Measurements from ENCODE around the gene POLR2E. TPM values are rescaled to one million over a fixed set of nuclear protein-coding genes. Genes with fewer than 3 reads are reported as not detected.
A peak's percentile ranks its signal among the peaks of the same experiment; 100 is the strongest.

POLR2E gene
- total RNA-seq, 1 donor from 2014 or later, result 39.1 TPM

GRCh38 chr19:1088416-1089010 lies 6.7 kb downstream of the POLR2E start:
- peak overlapping the region in 1 of 3 donors; percentile 16 for H3K9ac ChIP-seq (ENCODE audit: low read depth in 1 of 3, low read length in 3 of 3)

GRCh38 chr19:1087813-1088415 lies 7.3 kb downstream of the POLR2E start:
- Histone ChIP-seq H3K27ac (ENCODE audit: low read depth, low read length) (peak overlapping the region; percentile 65), H3K9ac (ENCODE audit: low read depth in 1 of 3, low read length in 3 of 3) (peak overlapping the region in 1 of 3 donors; percentile 8), H3K4me1 (ENCODE audit: control insufficient read depth in 3 of 3, insufficient read depth in 3 of 3, low read length in 3 of 3) (peaks cover 1 to 14% (median 7%) of the 10 kb centered on the region in 3 donors), H3K4me3 (ENCODE audit: low read length in 3 of 3) (no peak overlapping the region), H3K36me3 (ENCODE audit: control insufficient read depth in 3 of 3, insufficient read depth in 3 of 3, low read length in 3 of 3) (peaks cover 19 to 24% (median 23%) of the 10 kb centered on the region in 3 donors), H3K27me3 (ENCODE audit: control insufficient read depth in 3 of 3, insufficient read depth in 3 of 3, low read length in 3 of 3) (peaks cover 0 to 26% (median 20%) of the 10 kb centered on the region in 3 donors), H3K9me3 (ENCODE audit: control insufficient read depth in 3 of 3, low read length in 3 of 3) (no peaks in the 10 kb centered on the region)

More at GRCh38 chr19:1088416-1089010, 6.7 kb downstream of the POLR2E start:
- peaks cover 20 to 25% (median 24%) of the 10 kb centered on the region in 3 donors for H3K36me3 ChIP-seq (ENCODE audit: control insufficient read depth in 3 of 3, insufficient read depth in 3 of 3, low read length in 3 of 3)
- no peak overlapping the region for H3K4me3 ChIP-seq (ENCODE audit: low read length in 3 of 3)
- H3K27ac ChIP-seq (ENCODE audit: low read depth, low read length), result peak overlapping the region; percentile 65
- H3K4me1 ChIP-seq (ENCODE audit: control insufficient read depth in 3 of 3, insufficient read depth in 3 of 3, low read length in 3 of 3), result peaks cover 2 to 14% (median 8%) of the 10 kb centered on the region in 3 donors
- peaks cover 0 to 20% (median 16%) of the 10 kb centered on the region in 3 donors for H3K27me3 ChIP-seq (ENCODE audit: control insufficient read depth in 3 of 3, insufficient read depth in 3 of 3, low read length in 3 of 3)
- H3K9me3 ChIP-seq (ENCODE audit: control insufficient read depth in 3 of 3, low read length in 3 of 3), result no peaks in the 10 kb centered on the region

- Histone ChIP-seq H3K36me3 (ENCODE audit: control insufficient read depth in 3 of 3, insufficient read depth in 3 of 3, low read length in 3 of 3) (peaks cover 13 to 19% (median 17%) of the 10 kb centered on the region in 3 donors), H3K9ac (ENCODE audit: low read depth in 1 of 3, low read length in 3 of 3) (no peak overlapping the region), H3K4me3 (ENCODE audit: low read length in 3 of 3) (no peak overlapping the region), H3K4me1 (ENCODE audit: control insufficient read depth in 3 of 3, insufficient read depth in 3 of 3, low read length in 3 of 3) (peaks cover 7 to 24% (median 7%) of the 10 kb centered on the region in 3 donors), H3K9me3 (ENCODE audit: control insufficient read depth in 3 of 3, low read length in 3 of 3) (no peaks in the 10 kb centered on the region), H3K27me3 (ENCODE audit: control insufficient read depth in 3 of 3, insufficient read depth in 3 of 3, low read length in 3 of 3) (peaks cover 0 to 35% (median 23%) of the 10 kb centered on the region in 3 donors), H3K27ac (ENCODE audit: low read depth, low read length) (no peak overlapping the region)
These were observed 8.6 kb downstream of the POLR2E start for GRCh38 chr19:1086613-1087012.

GRCh38 chr19:1085676-1086442 lies 9.3 kb downstream of the POLR2E start:
- Histone ChIP-seq H3K27ac (ENCODE audit: low read depth, low read length) (no peak overlapping the region), H3K9me3 (ENCODE audit: control insufficient read depth in 3 of 3, low read length in 3 of 3) (no peaks in the 10 kb centered on the region), H3K27me3 (ENCODE audit: control insufficient read depth in 3 of 3, insufficient read depth in 3 of 3, low read length in 3 of 3) (peaks cover 0 to 40% (median 23%) of the 10 kb centered on the region in 3 donors), H3K9ac (ENCODE audit: low read depth in 1 of 3, low read length in 3 of 3) (peak overlapping the region in 1 of 3 donors; percentile 40), H3K4me1 (ENCODE audit: control insufficient read depth in 3 of 3, insufficient read depth in 3 of 3, low read length in 3 of 3) (peaks cover 7 to 26% (median 7%) of the 10 kb centered on the region in 3 donors), H3K36me3 (ENCODE audit: control insufficient read depth in 3 of 3, insufficient read depth in 3 of 3, low read length in 3 of 3) (peaks cover 8 to 15% (median 11%) of the 10 kb centered on the region in 3 donors), H3K4me3 (ENCODE audit: low read length in 3 of 3) (no peak overlapping the region)

- Histone ChIP-seq H3K4me1 (ENCODE audit: control insufficient read depth in 3 of 3, insufficient read depth in 3 of 3, low read length in 3 of 3) (peaks cover 7 to 26% (median 7%) of the 10 kb centered on the region in 3 donors), H3K4me3 (ENCODE audit: low read length in 3 of 3) (no peak overlapping the region), H3K9ac (ENCODE audit: low read depth in 1 of 3, low read length in 3 of 3) (no peak overlapping the region), H3K9me3 (ENCODE audit: control insufficient read depth in 3 of 3, low read length in 3 of 3) (no peaks in the 10 kb centered on the region), H3K36me3 (ENCODE audit: control insufficient read depth in 3 of 3, insufficient read depth in 3 of 3, low read length in 3 of 3) (peaks cover 8 to 12% (median 11%) of the 10 kb centered on the region in 3 donors), H3K27me3 (ENCODE audit: control insufficient read depth in 3 of 3, insufficient read depth in 3 of 3, low read length in 3 of 3) (peaks cover 0 to 40% (median 23%) of the 10 kb centered on the region in 3 donors), H3K27ac (ENCODE audit: low read depth, low read length) (no peak overlapping the region)
These were observed 10.0 kb downstream of the POLR2E start for GRCh38 chr19:1085053-1085658.

- H3K27me3 ChIP-seq (ENCODE audit: control insufficient read depth in 3 of 3, insufficient read depth in 3 of 3, low read length in 3 of 3), result peaks cover 0 to 45% (median 23%) of the 10 kb centered on the region in 3 donors
- H3K27ac ChIP-seq (ENCODE audit: low read depth, low read length), result no peak overlapping the region
- H3K4me1 ChIP-seq (ENCODE audit: control insufficient read depth in 3 of 3, insufficient read depth in 3 of 3, low read length in 3 of 3), result peaks cover 7 to 24% (median 7%) of the 10 kb centered on the region in 3 donors
- H3K9ac ChIP-seq (ENCODE audit: low read depth in 1 of 3, low read length in 3 of 3), result no peak overlapping the region
- no peak overlapping the region for H3K4me3 ChIP-seq (ENCODE audit: low read length in 3 of 3)
- peaks cover 8 to 14% (median 9%) of the 10 kb centered on the region in 3 donors for H3K36me3 ChIP-seq (ENCODE audit: control insufficient read depth in 3 of 3, insufficient read depth in 3 of 3, low read length in 3 of 3)
- H3K9me3 ChIP-seq (ENCODE audit: control insufficient read depth in 3 of 3, low read length in 3 of 3), result no peaks in the 10 kb centered on the region
These were observed 10.9 kb downstream of the POLR2E start for GRCh38 chr19:1084024-1084868.

- Histone ChIP-seq H3K4me3 (ENCODE audit: low read length in 3 of 3) (no peak overlapping the region), H3K27me3 (ENCODE audit: control insufficient read depth in 3 of 3, insufficient read depth in 3 of 3, low read length in 3 of 3) (peaks cover 0 to 45% (median 23%) of the 10 kb centered on the region in 3 donors), H3K36me3 (ENCODE audit: control insufficient read depth in 3 of 3, insufficient read depth in 3 of 3, low read length in 3 of 3) (peaks cover 0 to 5% (median 5%) of the 10 kb centered on the region in 3 donors), H3K9ac (ENCODE audit: low read depth in 1 of 3, low read length in 3 of 3) (no peak overlapping the region), H3K4me1 (ENCODE audit: control insufficient read depth in 3 of 3, insufficient read depth in 3 of 3, low read length in 3 of 3) (peaks cover 5 to 15% (median 7%) of the 10 kb centered on the region in 3 donors), H3K9me3 (ENCODE audit: control insufficient read depth in 3 of 3, low read length in 3 of 3) (no peaks in the 10 kb centered on the region), H3K27ac (ENCODE audit: low read depth, low read length) (no peak overlapping the region)
These were observed 12.0 kb downstream of the POLR2E start for GRCh38 chr19:1082928-1083816.

- H3K4me3 ChIP-seq (ENCODE audit: low read length in 3 of 3), result no peak overlapping the region
These were observed 12.8 kb downstream of the POLR2E start for GRCh38 chr19:1082165-1082927.

More at GRCh38 chr19:1082165-1082927, 12.8 kb downstream of the POLR2E start:
- Histone ChIP-seq H3K4me1 (ENCODE audit: control insufficient read depth in 3 of 3, insufficient read depth in 3 of 3, low read length in 3 of 3) (peaks cover under 1 to 14% (median 7%) of the 10 kb centered on the region in 3 donors), H3K9me3 (ENCODE audit: control insufficient read depth in 3 of 3, low read length in 3 of 3) (no peaks in the 10 kb centered on the region), H3K9ac (ENCODE audit: low read depth in 1 of 3, low read length in 3 of 3) (no peak overlapping the region), H3K27ac (ENCODE audit: low read depth, low read length) (no peak overlapping the region), H3K27me3 (ENCODE audit: control insufficient read depth in 3 of 3, insufficient read depth in 3 of 3, low read length in 3 of 3) (peaks cover 0 to 47% (median 29%) of the 10 kb centered on the region in 3 donors), H3K36me3 (ENCODE audit: control insufficient read depth in 3 of 3, insufficient read depth in 3 of 3, low read length in 3 of 3) (peaks cover 0 to 2% (median 0%) of the 10 kb centered on the region in 3 donors)
